ENCODE results near the gene FTL. TPM values are rescaled to one million over a fixed set of nuclear protein-coding genes. Genes with fewer than 3 reads are reported as not detected.

FTL gene
- total RNA-seq, 1 experiment from 2014 or later, result 5,979 TPM

GRCh38 chr19:48945817-48946216 is 19.3 kb upstream of the FTL start:
- no peak for DNase-seq (ENCODE audit: low spot score)

- DNase-seq (ENCODE audit: low spot score), result no peak
These were observed 18.4 kb upstream of the FTL start for GRCh38 chr19:48946463-48947257.

GRCh38 chr19:48947258-48947542 is 17.9 kb upstream of the FTL start:
- DNase-seq (ENCODE audit: low spot score), result no peak

GRCh38 chr19:48950159-48950558 is 14.9 kb upstream of the FTL start:
- DNase-seq (ENCODE audit: low spot score), result no peak

- DNase-seq (ENCODE audit: low spot score), result no peak
These were observed 14.1 kb upstream of the FTL start for GRCh38 chr19:48950830-48951519.

GRCh38 chr19:48953141-48953540 is 12.0 kb upstream of the FTL start:
- no peak for DNase-seq (ENCODE audit: low spot score)

- no peak for DNase-seq (ENCODE audit: low spot score)
These were observed 11.0 kb upstream of the FTL start for GRCh38 chr19:48953990-48954594.

- peak; percentile 98 for DNase-seq (ENCODE audit: low spot score)
These were observed 10.4 kb upstream of the FTL start, which contains the start of gene BAX for GRCh38 chr19:48954595-48955307. Gene BAX, plus strand, starts transcription at chr19:48954875. Its CDS starts 54 bp downstream, at chr19:48954929.

- DNase-seq (ENCODE audit: low spot score), result no peak
These were observed 9.7 kb upstream of the FTL start for GRCh38 chr19:48955308-48955958.

GRCh38 chr19:48958006-48958405 is 7.1 kb upstream of the FTL start:
- no peak for DNase-seq (ENCODE audit: low spot score)

- DNase-seq (ENCODE audit: low spot score), result no peak
These were observed 5.5 kb upstream of the FTL start for GRCh38 chr19:48959341-48960239.

- DNase-seq (ENCODE audit: low spot score), result no peak
These were observed 4.0 kb upstream of the FTL start for GRCh38 chr19:48961051-48961649.

- no peak for DNase-seq (ENCODE audit: low spot score)
These were observed 3.5 kb upstream of the FTL start for GRCh38 chr19:48961673-48962028.

- DNase-seq (ENCODE audit: low spot score), result peak; percentile 91
These were observed 2.9 kb upstream of the FTL start for GRCh38 chr19:48962029-48962848.

- DNase-seq (ENCODE audit: low spot score), result no peak
These were observed 2.3 kb upstream of the FTL start for GRCh38 chr19:48962849-48963165.

GRCh38 chr19:48963371-48964204 is 1.5 kb upstream of the FTL start:
- peak; percentile 80 for DNase-seq (ENCODE audit: low spot score)

- DNase-seq (ENCODE audit: low spot score), result peak; percentile 76
These were observed 687 bp upstream of the FTL start for GRCh38 chr19:48964205-48965039.

All from HT-29 (cell line).